IPS DF 4.7 (cell line): ENCODE data around the gene LRP5.
"Not testable (repeated sequence)": the region's sequence is repeated elsewhere in the genome, so short reads cannot be mapped to it uniquely, and the experiment has no call there.

Source experiments
- DNase-seq: peaks from one replicate; pipeline ENCODE4 v3.0.0-alpha.2; 2013; ENCODE audit warnings: low spot score; ENCODE audit errors: extremely low read depth

LRP5 gene

DNA sequence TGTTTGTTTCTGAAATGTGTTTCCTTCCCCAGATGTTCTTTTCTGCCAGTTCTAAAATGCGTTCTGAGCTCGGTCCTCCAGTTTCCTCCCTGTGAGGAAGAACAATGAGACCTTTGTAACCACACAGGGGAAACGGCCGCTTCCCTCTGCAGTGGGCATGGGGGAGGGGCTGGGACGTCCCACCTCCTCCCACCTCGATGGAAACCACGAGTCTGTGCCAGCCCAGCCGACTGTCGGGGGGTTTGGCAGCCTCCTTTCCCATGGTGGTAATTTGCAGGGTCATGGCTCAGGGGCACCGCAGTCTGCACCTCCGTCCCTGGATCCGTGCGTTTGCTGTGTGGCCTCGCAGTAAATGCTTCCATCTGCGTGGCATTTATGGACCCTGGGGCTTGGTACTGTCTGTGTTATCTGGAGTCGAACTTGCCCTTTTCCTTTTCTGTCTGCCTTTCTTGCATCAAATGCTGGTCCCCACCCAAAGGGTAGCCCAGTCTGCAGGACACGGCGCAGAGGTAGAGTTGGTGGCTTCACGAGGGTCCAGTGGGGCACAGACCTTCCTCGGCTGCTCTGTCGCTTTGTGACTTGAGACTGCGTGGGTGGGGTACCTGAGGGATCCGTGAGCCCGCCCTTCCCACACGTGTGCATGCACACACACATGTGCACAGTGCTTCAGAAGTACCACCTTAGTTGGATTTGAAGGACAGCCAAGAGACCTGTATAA lies 16.1 kb downstream of the LRP5 start:
- DNase-seq = no peak

DNA sequence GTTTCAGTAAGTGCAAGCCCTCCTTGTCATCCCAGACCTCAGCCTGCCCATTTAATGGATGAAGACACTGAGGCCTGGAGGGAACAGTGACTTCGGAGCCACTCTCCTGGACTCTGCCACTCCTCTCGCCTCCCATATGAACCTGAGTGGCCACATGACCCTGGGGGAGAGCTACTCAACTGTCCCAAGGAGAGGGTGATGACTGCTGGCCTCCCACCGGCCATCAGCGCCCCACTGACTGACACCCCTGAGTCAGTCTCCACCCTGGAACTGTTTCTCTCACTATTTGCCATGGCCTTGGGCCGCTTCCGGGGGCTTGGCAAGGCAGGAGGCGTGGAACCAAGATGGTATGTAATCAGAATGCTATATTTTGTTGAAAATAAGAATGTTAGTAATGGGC lies 17.1 kb downstream of the LRP5 start:
- DNase-seq = no peak

DNA sequence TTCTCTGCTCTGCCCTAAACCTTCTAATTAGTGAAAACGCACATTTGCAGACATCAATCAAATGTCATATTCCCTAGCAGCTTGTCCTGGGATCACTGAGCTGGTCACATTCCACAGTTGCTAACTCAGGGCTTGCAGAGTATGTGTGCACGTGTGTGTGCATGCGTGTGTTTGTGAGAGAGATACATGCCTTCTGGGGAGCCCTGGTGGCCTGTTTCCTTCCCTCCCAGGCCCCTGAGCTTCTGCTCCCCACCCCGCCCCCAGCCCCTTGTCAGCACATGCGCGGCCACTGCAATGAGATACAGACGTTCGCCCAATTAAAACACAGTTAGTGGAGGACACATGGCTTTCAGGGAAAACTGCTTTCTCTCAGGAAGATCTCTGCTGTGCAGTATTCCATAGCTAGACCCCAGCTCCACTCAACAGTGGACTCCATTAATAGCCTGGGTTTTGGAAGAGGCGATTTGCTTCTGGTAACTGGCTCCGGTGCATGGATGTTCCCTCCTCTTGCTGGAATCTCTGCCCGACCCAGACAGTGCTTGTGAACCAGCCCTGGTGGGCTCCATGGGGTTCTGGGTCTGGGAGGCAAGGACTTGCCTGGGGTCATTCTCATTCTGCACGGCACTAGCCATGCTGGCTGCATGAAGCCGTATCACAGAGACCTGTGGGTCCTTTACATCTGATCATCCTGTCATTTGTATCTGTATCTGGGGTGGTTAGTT lies 17.7 kb downstream of the LRP5 start:
- DNase-seq = no peak

DNA sequence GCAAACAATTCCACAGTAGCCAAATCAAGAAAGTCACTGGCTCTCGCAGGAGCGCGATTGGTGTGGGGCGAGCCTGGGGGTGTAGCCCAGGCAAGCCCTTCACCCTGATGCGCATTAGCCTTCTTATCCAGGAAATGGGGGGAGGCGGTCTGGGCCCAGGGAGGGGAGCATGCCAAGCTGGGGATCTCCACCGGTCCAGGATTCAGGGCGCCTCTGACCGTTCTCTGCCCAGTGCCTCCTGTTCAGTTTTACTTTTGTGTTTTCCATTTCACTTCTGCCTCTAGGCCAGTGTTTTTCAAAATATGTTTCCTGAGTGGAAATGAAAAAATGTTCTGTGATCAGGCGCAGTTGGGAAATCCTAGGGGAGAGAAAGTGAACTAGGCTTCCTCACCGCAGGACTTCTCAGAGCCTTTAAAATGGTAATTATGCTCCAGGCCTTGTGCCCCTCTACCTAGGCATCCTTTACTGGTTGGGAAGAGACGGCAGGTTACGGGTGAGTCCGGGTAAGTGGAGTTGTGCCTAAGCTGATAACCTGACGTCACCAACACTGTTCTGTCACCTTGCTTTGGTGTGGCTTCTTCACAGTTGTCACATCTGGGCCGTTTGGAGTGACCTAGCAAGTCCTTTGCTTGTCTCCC lies 18.4 kb downstream of the LRP5 start:
- no peak for DNase-seq

DNA sequence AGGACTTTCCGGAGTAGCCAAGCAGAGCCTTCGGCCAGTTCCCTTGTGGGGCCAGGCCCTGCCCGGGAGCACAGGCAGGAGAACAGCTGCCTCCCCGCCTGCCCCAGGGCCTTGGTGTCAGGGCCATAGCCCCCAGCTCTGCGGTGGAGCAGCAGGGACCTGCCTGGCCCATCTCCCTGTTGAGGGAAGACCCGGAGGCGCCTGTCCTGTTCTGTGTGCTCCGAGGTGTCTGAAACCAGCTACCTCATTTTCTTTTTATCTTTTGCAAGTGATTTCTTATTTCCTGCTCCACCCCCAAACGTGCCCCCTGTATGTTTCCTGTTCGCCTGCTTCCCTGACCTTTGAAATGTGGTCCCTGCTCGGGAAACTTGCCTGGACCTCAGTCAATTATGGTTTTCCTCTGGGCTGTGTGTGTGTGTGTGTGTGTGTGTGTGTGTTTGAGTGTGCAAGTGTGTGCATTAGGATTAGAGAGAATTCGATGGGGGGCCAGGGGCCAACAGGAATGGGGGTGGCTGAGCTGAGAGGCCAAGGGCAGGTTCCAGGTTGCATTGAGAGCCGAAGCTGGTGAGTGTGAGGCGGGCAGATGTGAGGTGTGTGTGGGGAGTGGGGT lies 19.1 kb downstream of the LRP5 start:
- no peak for DNase-seq

DNA sequence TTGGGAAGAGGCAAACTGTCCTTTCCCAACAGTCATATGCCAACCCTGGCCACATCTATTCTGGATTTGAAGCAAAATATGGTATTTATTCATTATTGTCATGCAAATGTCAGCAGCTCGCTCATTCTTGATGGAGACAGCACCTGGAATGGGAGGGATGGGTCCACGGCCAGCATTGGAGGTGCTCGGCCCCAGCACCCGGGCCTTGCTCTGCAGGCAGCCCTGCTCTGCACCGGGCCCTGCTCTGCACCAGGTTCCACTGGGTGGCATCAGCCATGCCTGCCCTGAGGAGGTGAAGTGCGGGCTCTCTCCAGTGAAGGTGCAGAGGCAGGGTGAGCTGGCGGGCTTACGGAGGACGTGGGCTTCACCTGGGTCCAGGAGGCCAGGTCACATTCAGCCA lies 19.8 kb downstream of the LRP5 start:
- DNase-seq = no peak

DNA sequence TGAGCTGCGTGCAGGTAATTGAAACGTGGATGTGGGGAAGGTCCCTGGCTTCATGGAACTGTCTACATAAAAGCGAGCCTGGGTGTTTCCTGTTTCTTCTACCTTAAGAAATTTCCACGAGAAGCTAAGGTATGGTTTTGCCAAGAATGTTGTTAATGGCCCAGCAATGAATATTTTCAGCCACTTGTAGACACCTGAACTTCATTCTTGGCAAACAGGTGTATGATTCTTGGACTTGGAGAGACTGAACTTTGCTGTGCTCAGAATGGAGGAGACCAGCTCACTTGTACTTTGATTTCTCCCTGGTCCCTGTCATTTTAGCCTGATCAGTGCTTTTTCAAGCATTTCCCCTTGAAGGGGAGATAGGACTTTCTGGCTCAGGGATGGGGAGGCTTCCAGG lies 20.8 kb downstream of the LRP5 start:
- DNase-seq = no peak

DNA sequence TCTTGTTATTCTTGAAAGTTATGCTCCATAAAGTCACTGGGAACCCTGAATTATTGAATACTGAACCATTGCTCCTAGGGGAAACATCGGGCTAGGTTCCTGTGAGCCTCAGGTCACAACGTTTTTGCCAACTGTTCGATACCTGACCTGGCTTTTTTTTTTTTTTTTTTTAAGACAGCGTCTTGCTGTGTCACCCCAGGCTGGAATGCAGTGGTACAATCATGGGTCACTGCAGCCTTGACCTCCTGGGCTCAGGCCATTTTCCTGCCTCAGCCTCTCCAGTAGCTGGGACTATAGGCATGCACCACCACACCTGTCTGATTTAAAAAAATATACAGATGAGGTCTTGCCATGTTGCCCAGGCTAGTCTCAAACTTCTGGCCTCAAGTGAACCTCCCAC lies 22.5 kb downstream of the LRP5 start:
- DNase-seq = no peak

DNA sequence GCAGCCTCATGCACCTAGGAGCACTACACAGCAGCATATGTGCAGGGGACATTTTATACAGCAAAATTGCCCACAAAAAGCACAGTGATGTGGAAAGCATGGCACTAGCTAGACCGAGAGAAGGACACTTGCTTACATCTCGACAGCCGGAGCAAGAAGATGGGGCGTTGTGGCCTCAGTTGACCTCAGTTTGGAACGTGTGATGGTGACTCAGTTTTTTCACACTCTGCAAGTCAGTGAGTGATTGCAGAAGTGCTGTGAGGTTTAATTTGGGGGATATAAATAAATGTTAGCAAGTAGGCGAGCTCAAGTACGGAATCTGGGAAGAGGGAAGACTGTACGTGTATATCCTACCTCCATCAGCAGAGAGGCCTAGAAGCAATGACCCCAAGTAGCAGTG lies 23.3 kb downstream of the LRP5 start:
- DNase-seq = no peak

DNA sequence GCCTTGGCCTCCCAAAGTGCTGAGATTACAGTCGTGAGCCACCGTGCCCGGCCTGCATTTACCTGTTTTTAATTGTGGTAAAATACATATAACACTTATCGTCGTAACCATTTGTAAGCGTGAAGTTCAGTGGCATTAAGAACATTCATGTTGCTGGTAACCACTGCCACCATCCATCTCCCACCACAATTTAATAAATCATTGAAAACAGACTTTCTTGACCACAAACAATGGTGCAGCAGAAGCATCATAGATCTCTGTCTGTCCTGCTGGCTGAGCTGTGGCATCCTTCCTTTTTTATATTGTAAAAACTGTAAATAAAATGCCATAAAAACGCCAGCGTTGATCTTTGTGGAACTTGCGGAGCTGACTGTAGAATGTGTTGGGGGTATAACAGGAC lies 24.3 kb downstream of the LRP5 start:
- no peak for DNase-seq

DNA sequence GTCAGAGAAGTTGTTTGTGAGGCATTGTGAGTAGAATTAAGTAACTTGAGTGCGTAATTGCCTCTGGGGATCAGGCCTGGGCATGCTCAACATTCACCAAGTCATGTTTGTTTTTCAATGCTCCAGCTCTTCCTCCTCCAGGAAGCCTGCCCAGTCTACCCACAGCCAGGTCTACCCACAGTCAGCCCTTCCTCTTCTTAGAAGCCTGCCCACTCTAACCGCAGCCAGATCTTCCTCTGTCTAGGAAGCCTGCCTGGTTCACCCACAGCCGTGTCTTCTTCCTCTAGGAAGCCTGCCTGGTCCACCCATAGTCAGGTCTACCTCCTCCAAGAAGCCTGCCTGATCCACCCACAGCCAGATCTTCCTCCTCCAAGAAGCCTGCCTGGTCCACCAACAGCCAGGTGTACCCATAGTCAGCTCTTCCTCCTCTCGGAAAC lies 25.0 kb downstream of the LRP5 start:
- no peak for DNase-seq

DNA sequence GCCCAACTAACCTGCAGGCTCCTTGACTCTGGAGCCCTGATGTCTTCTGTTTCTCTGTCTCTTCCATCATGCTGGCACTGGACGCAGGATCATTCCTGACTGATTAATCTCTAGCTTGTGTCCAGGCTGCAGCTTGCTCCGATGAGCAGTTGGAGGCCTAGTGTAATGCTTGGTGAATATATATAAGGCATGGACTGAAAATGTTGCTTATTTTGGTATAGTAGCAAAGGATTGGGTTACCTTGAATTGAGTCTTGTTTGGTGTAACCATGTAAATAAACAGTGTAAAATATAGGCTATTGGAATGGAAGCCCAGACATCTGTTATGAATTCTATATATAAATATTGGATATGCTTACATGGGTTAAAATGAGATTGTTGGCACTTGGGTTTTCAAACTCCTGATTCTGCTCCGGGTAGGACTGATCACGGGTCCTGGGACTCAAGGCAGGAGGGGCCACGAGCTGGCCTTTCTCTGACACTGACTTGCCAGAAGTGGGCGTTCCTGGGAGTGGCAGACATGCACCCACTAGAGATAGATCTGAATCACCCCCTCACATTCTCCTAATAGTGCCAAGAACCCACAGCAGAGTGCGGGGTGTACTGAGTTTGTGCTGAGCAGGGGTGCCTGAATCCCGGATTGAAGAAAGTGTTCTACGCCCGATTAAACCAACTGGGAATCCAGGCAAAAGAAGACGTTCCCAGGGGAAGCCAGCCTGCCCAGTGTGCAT lies 25.8 kb downstream of the LRP5 start:
- no peak for DNase-seq

DNA sequence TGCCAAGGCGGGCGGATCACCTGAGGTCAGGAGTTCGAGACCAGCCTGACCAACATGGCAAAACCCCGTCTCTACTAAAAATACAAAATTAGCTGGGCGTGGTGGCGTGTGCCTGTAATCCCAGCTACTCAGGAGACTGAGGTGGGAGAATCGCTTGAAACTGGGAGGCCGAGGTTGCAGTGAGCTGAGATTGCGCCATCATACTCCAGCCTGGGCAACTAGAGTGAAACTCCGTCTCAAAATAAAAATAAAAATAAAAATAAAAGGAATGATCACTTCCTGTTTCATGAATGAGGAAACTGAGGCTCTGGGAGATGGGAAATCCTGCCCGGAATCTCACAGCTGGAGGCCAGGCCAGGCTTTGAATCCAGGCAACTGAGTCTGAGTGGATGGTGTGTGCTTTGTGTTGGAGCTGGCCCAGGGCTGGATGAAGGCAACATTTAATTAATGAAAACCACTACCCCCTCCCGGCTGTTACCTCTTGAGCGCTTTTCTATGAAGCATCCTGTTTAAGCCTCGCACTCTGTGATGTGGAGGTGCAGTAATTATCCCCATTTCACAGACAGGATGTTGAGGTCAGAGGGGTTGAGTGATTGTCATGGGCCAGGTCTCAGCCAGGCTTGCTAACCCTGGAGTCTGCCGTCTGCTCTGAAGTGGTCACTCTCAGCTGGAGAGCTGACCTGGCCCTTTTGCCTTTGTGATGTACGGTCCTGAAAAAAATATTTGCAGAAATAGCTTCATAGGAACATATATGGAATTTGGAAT lies 27.8 kb downstream of the LRP5 start:
- DNase-seq = no peak

DNA sequence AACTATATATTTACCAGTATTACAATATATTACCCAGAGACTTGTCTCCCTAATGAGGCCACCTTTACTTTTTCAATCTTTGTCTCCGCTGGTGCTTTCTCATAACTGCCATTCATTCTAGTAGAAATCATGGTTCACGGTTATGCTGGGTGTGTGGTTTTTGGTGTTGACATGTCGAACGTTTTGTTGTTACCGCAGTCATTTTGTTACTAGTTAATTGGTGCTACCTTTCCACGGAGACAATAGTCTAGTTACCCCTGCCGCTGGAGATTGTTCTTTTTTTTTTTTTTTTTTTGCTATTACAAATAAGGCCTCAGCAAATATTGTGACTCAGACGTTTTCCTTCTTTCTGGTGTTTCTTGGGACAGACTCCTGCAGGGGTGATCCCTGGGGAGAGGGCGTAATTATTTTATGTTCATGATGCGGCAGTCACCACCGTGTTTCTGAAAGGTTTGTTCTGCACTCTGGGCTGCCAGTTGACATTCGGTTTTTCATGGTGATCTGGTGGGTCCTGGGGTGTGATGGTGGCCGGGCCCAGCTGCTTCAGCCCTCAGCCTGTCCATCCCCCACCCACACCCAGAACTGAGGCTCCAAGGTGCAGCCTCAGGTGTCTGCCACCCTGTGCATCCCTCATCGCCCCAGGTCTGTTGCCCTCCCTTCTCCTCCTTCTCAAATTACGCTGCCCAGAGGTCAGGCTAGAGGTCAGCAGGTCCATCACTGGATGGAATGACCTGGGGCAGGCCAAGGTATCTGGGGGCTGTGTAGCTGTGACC lies 28.6 kb downstream of the LRP5 start:
- DNase-seq = no peak

DNA sequence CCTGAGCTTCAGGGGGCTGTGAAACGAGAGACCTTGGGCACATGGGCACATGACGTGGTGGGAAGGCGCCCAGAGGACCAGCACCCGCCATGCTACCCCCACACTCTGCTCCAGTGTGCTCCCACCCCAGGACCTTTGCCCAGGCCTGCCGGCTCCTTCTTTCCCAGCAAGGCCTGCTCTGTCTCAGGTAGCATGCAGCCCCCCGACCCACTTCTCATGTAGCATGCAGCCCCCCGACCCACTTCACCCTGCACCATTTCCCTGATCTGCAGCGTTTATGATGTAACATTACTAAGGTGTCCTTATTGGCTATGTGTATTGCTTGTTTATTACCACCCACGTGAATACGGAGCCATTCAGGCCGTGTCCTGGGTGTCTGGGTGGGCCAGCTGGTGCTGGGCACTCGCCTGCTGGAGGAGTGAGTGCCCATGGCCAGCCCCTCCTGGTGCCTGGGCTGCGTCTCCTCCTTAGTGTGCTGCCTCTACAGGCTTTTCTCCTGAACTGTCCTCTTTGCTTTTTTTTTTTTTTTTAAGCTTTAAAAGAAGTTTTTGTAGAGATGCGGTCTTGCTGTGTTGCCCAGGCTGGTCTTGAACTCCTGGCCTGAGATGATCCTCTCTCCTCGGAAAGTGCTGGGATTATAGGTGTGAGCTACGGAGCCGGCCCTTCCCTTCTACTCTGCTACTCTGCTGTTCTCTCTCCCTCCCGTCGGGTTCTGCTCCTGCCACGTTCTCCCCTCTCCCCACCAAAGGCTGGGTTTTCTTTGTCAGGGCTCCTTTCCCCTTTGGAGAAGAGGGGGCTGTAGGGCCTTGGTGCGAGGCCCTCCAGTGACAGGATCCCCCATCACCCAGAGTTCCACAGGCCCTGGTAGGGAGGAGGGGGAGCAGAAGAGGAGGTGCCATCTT lies 29.4 kb downstream of the LRP5 start:
- no peak for DNase-seq

DNA sequence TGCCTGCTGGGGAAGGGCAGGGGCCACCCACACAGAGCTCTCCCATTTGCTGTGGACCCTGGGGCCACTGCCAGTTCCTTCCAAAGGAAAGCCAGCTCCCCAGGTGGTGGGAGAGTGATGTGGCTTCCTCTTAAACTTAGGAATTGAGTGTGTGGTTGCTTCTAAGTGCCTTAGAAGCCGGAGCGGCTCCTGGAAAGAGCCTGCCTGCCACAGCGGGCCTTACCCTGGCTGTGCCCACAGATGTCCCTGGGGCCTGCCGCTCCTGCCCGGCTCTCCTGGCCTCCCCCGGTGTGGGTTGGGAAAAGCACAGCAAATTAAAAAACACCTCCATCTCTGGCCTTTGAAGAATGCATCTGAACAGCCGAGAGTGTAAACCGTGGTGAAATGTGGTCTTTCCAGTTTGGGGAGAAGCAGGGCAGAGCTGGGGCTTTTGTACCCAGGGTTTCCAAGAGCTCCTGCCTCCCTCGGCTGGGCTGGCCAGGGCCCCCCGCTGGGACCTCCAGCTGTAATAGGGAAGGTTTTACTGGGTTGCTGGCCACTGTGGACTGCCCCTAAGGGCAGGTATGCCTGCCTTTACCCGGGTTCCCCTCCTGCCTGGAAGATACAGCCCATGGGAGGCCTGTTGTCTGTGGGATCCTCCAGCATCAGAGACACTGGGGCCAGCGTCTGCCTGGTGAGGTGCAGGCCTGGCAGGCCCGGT lies 30.2 kb downstream of the LRP5 start:
- DNase-seq = no peak

DNA sequence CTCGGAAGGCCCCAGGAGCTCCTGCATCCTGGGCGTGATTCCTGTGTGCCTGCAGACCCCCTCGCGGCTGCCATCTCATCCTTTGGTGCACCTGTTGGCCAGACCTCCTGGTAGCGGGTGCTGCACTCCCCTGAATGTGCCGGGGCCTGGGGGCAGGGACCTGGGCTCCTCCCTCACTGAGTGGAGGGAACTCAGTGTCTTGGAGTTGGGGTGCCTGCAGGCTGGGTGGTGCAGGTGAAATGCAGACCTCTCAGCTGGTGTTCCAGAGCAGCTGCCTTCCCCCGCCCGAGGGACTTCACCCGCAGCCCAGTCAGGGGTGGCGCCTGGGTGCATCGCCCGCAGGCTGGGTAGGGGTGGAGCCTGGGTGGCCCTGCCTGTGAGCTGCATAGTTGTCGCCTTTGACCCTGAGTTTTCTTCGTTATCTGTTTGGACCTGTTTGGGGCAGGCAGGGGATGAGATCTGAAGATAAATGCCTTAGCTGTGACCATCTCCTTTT lies 31.4 kb downstream of the LRP5 start:
- DNase-seq = no peak

DNA sequence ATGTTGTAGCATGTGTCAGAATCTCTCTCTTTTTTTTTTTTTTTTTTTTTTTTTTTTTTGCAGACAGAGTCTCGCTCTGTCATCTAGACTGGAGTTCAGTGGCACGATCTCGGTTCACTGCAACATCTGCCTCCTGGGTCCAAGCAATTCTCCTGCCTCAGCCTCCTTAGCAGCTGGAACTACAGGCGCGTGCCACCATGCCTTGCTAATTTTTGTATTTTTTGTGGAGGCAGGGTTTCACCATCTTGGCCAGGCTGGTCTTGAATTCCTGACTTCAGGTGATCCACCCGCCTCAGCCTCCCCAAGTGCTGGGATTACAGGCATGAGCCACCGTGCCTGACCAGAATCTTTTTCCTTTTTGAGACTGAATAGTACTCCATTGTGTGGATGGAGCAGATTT lies 32.4 kb downstream of the LRP5 start:
- DNase-seq = not testable (repeated sequence)
